NCI-H2171 treated with DMSO at 0.1 percent for 48 hours (cell line): ENCODE measurements around the gene CTLA4.
"Not testable (repeated sequence)": the region's sequence is repeated elsewhere in the genome, so short reads cannot be mapped to it uniquely, and the experiment has no call there.

Experiments used
- DNase-seq: peaks from one replicate; lab custom pipeline; 2025; lab: John Stamatoyannopoulos, UW

CTLA4 gene

DNA sequence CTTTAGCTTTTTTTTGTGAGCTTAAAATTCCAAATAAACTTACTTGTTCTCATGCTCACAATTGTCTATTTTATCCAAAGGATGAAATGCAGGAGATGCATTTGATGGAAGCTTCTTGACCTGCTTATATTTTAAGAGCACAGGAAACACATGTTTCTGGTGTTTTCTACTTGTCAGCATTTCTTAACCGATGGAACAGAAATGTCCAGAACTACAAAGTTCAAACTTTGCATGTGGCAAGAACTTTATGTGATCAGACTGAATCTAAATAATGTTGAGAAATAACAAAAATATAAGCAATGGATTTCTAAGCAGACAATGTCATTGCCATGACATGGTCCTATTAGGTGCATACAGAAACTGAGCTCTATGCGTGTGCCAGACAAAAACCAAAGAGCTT is 9.9 kb upstream of the CTLA4 start:
- no peak for DNase-seq

DNA sequence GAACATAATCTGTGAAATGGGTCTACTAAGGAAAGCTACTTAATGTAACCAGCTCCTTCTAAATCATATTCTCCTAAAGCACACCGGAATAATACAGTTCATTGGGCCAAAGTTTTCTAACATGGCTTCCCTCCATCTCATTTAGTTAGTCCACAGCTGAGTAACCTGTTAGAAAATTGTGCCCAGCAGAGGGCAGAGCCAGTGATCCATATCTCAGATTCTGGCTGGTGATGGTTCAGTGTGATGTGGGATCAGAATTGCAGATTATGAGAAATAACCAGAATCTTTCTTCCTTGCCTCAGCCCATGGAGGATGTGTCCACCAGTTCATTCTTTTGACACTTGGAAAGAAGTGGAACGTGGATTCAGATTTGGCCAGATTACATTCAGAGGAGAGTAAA is 9.4 kb upstream of the CTLA4 start:
- DNase-seq, result no peak

DNA sequence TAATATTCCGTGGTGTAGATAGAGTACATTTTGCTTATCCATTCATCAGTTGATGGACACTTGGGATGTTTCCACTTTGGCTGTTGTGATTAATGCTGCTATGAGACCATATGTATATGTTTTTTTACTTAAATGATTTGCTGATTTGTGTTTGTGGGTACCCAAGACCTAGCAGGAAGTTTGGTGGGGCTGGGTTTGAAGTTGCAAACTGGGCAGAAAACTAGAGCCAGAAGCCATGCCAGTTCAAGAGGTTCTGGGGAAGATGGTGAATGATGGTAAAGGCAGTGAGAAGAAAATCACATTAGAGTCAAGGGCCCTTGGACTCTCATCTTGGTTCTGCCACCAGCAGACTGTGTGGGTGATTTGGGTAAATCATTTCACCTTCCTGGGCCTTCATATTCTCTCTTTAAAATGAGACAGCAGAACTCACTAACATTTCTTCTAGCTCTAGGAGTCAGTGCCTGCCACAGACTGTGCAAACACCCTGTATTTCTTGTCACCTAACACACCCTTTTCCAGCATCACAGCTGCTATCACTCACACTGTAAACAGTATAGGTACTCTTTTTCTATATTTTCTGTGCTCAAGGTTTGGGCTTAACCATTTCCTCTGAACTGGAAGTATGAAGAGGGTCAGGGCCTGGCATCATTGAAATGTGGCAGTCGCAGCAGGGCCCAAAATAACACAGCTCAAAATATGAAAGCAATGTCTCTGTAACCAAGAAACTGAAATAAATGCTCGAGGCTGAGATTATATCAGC is 8.4 kb upstream of the CTLA4 start:
- DNase-seq, result no peak

DNA sequence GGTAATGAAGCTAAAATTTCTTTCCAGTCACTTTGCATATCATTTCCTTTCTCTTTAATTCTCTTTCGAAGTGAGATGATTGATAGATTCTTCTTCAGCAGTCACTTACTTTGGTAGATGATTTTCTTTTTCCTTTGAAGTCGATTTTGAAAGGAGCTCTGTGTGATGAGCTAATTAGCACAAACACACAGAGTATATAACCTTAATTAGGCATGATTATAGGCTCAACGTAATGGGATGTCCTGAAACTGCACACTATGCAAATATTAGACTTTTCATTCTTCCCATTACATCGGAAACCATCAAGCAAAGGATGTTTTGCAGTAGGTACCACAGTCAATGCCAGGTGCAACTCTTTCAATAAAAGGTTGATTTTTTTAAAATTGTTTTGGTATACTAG is 6.4 kb upstream of the CTLA4 start:
- no peak for DNase-seq

DNA sequence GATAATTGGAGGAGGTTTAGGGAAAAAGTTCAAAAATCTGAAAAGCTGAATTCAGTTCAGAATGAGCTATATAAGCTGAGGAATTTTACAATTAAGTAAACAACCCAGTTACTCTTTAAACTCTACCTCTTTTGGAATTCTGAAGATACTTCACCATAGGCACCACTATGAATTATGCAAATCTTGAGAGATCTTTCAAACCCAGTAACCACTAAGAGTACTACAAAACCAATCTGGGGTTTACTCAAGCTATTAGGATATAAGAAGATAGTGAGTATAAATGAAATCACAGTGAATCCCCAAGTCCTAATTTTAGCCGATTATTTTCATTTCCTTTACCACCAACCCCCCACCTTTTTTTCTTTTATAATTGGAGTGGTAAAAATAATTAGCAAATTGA is 6.0 kb upstream of the CTLA4 start:
- DNase-seq, result no peak

DNA sequence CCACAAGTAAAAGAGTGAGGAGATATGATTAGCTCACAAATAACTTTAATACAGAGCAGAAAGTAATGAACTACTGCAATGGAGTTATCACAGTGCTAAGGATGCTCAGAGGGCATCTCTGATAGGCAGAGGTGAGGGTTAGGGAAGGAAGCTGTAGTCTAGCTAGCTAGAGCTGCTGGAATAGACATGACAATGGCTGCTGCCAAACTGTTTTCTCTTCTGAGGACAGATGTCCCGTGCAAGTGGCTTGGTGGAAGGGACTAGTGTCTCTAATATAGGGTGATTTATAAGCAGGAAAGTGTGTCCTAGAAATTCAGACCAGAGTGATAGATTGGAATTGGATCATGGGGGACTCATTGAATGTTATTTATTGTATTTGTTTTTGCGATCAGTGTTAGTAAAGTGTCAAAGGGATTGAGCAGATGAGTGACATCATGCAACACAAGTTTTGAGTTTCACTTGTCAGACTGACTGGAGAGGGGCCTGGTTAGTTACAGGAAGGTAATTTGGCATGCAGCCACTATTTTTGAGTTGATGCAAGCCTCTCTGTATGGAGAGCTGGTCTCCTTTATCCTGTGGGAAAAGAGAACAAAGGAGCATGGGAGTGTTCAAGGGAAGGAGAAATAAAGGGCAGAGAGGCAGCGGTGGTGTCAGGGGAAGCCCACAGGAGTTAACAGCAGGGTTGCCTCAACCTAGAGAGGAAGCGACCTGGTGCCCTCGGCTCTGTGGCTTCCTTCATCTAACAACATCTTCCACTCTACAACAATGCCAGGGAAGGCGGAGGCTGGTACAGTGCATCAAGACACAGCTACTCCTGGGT is 1.9 kb downstream of the CTLA4 start:
- peak; percentile 53 for DNase-seq

DNA sequence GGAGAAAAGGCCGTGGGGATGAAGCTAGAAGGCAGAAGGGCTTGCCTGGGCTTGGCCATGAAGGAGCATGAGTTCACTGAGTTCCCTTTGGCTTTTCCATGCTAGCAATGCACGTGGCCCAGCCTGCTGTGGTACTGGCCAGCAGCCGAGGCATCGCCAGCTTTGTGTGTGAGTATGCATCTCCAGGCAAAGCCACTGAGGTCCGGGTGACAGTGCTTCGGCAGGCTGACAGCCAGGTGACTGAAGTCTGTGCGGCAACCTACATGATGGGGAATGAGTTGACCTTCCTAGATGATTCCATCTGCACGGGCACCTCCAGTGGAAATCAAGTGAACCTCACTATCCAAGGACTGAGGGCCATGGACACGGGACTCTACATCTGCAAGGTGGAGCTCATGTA is 2.9 kb downstream of the CTLA4 start:
- DNase-seq, result no peak

DNA sequence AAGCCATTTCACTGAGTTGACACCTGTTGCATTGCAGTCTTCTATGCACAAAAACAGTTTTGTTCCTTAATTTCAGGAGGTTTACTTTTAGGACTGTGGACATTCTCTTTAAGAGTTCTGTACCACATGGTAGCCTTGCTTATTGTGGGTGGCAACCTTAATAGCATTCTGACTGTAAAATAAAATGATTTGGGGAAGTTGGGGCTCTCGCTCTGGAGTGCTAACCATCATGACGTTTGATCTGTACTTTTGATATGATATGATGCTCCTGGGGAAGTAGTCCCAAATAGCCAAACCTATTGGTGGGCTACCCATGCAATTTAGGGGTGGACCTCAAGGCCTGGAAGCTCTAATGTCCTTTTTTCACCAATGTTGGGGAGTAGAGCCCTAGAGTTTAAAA is 3.4 kb downstream of the CTLA4 start:
- DNase-seq, result no peak

DNA sequence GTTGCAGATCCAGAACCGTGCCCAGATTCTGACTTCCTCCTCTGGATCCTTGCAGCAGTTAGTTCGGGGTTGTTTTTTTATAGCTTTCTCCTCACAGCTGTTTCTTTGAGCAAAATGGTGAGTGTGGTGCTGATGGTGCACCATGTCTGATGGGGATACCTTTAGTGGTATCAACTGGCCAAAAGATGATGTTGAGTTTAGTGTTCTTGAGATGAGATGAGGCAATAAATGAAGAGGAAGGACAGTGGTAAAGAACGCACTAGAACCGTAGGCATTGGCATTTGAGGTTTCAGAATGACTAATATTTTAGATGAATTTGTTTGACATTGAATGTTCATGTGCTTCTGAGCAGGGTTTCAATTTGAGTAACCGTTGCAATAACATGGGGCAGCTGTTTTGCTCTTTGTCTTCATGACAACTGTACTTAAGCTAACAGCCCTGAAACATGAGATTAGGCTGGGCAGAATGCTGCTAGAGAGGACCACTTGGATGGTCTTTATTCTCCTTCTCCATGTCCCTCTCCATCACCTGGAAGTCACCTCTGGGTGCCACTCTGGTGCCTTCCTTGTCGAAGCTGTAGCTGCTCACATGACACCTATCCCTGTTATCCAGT is 3.9 kb downstream of the CTLA4 start:
- DNase-seq, result no peak

DNA sequence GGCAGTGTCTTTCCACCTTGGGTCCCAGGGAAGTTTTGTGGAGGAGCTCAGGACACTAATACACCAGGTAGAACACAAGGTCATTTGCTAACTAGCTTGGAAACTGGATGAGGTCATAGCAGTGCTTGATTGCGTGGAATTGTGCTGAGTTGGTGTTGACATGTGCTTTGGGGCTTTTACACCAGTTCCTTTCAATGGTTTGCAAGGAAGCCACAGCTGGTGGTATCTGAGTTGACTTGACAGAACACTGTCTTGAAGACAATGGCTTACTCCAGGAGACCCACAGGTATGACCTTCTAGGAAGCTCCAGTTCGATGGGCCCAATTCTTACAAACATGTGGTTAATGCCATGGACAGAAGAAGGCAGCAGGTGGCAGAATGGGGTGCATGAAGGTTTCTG is 5.9 kb downstream of the CTLA4 start:
- no peak for DNase-seq

DNA sequence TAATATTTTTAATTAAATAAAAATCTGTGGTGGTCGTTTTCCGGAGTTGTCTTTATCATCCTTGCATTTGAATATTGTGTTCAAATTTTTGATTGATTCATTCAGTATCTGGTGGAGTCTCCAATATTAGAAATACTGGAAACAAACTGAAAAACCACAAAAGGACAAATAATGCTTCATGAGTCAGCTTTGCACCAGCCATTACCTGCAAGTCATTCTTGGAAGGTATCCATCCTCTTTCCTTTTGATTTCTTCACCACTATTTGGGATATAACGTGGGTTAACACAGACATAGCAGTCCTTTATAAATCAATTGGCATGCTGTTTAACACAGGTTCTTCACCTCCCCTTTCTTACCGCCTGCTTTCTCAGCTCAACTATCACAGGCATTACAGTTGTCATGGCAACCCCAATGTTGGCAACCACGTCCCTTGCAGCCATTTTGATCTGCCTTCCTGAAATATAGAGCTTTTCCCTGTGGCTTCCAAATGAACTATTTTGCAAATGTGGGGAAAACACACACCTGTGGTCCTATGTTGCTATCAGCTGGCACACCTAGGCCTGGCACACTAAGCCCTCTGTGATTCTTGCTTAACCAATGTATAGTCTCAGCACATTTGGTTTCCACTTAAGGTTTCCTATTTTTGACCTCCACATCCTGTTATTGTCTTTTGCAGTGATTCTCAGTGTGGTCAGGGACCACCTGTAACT is 6.5 kb downstream of the CTLA4 start:
- no peak for DNase-seq

DNA sequence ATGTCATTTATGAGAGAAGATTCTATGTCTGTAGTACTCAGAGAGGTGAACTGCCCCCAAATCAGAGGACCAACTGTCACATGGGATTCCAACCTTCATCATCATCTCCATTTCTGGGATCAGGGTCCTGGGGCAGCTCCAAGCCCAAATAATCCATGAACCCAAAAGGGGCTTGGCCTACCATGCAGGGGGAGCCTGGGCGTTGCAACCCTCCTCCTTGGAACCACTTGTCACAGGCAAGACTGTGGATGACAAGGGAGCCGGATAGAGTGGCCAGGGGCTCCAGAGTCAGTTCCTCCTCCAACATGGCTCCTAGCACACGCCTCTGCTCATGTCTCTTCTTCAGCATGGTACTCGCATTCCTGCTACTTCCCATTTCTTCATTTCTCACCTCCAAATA is 7.9 kb downstream of the CTLA4 start:
- DNase-seq, result no peak

DNA sequence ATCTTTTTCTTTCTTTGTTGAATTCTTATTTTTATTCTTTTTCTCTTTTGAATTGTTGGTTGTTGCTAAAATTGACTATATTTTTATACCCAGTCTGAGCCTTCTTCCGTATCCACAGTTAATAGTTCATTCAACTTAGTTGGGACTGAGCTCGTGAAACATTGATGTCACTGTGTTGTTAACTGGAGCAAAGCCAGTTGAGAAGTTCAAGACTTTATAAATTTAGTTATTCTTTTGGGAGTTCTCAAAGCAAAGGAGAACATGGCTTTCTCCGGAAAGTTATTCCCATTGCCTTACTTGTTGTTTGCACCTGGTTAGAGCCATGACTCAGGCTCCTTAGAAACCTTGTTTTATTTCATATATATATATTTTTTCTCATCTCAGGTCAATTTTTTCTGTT is 8.8 kb downstream of the CTLA4 start:
- no peak for DNase-seq

DNA sequence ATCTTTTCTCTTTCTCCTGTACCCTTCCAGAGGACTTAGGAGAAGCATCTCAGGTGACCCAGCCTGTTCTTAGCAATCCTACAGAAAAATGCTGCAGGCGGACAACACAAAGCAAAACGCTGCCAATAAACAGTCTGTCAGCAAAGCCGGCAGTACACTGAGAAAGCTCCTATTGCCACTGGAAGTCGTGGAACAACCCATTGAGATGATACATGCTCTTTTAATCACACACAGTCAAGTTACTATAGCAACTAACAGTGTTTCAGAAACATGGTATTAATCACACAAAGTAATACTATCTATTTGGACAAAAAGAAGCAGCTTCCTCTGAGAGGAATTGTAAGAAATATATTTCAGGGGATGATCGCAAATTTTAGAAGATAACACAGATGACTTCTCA is 10.5 kb downstream of the CTLA4 start:
- DNase-seq, result no peak

DNA sequence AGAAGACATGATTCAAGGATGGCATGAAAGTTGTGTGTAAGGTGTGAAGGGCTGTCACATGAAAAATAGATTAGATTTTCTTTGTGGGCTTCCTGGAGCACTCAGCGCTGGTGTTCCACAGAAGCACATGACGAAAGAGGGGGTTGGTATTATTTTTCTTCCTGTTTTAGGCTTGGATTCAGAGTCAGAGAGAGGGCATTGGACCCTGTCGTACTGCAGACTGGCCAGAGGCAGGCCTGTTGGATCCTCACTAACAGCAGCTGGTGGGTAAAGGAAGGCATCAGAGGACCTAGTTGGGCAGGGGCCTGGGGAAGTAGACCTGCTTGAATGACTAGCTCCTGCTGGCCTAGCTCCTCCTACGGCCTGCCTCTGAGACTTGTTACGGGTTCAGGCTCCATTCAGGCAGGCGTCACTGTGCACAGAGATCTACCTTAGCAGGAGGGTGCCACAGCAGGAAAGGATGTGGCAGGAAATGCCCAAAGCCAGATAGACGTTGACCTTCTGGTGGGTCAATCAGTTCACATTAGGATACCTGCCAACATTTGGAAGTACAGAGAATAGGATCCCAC is 13.1 kb downstream of the CTLA4 start:
- DNase-seq, result no peak

DNA sequence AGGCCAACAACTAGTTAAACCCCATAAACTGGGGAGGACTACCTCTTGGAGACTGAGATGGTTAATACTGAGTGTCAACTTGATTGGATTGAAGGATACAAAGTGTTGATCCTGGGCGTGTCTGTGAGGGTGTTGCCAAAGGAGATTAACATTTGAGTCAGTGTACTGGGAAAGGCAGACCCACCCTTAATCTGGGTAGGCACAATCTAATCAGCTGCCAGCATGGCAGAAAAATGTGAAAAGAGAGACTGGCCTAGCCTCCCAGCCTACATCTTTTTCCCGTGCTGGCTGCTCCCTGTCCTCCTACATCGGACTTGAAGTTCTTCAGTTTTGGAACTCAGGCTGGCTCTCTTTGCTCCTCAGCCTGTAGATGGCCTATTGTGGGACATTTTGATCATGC is 13.6 kb downstream of the CTLA4 start:
- not testable (repeated sequence) for DNase-seq

DNA sequence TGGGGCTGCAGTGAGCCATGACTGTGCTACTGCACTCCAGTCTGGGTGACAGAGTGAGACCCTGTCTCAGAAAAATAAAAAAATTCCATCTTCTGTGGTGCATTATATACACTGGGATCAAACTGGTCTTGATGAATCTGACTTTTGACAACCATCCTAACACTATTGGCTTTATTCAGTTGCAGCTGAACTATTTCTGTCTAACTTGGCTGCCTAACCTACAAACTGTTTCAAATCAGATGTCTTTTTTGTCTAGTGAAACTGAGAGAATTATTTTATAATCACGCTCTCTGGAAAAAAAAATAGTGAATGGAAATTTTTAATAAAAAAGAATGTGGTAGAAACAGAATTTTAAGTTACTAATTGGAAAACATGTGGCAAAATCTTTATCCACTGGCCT is 15.0 kb downstream of the CTLA4 start:
- DNase-seq, result no peak

DNA sequence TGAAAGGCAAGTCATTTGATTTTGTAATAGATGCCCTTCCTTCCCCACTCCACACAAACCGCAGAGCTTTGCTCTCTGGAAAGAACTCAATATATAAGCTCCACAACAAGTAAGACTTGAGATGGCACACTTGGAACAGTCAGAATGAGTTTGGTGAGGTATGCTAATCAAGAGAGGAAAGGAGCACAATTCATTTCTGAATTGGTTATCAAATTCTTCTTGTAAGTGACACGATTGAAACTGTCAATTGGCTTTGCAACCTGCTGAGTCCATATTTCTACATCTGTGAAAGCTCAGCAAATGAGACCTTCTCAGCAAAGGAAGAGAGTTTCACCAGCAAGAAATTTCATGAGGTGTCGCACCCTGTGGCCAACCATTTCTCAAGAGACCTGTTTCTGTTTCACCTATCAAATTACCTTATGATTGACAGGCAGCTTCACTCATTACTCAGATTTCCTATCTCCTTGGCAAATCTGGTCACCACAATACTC is 19.1 kb downstream of the CTLA4 start:
- DNase-seq, result peak; percentile 3

DNA sequence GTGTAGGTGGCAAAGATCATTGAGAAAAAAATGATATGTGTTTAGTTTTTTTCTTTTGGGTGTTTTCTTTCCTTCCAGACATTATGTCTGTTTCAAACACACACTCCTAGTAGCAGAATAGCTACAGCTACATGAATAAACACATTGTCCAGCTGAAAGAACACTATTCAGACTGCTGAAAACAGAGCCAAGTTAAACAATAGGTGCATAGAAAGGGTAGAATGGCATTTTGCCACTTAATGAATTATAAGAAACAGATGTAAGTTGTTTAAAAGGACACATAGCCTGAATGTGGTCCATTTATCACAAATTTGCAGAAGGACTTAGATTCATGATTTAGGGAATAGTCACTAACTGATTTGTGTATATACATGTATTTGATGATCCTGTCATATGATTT is 20.1 kb downstream of the CTLA4 start:
- DNase-seq, result no peak

DNA sequence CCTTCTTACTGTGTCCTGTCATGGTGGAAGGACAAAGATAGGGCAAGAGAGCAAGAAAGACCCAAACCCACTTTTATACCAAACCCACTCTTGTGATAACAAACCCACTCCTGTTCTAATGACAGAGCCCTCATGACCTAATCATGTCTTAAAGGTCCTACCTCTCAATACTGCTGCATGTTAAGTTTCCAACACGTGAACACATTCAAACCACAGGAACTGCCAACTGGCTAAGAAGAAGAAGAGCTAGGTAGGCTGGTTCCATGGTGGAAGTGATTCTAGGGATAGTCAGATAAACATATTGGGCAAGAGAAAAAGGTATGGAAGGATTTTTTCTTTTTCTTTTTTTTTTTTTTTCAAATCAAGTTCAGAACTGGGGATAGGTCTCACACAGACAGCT is 22.0 kb downstream of the CTLA4 start:
- DNase-seq, result no peak

DNA sequence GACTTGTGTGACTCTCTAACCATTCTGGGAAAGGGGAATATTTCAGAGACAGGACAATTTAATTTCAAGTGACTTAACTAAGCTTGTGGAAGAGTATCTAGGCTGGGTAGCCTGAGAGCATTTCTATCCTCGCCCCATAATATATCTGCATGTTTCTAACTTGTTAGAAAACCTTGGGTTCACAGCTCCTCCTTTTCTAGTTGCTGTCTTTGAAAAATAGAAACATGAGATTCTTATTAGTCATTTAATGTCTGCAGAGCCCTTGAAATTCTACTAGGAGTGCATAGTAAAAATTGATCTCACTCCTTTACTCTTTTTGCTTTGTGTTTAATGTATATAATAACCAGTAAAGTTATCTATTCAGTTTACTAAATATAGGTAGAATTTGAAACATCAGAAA is 22.4 kb downstream of the CTLA4 start:
- no peak for DNase-seq

DNA sequence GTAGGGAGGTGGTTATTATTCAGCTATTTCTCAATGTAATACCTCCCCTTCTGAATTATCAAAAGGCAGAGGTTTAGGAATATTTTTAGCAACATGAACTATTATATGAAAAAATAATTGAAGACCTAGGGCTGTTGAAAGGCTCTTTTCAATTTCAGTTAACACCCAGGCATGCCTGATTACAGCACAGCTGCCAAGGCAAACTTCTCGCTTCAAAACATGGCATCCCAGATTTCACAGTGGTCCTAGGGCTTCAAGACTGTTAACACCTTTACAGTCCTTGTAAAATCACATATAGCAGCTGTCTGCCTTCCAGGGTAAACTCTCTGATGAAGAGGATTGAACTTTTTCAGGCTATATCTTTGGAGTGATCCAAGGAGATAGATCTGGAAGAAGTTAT is 23.2 kb downstream of the CTLA4 start:
- DNase-seq, result no peak
